Osteocyte (in vitro differentiated cells): ENCODE results near the gene WDR90. TPM values are rescaled to one million over a fixed set of nuclear protein-coding genes. Genes with fewer than 3 reads are reported as not detected.

Experiments
- DNase-seq: peaks from one replicate; pipeline ENCODE4 v3.0.0; 2021; ENCODE audit warnings: mixed read lengths; ENCODE audit not compliant: unreplicated experiment; ENCODE audit errors: extremely low spot score
- H3K27ac Mint-ChIP-seq: one replicate; pipeline ENCODE4 v1.8.0; 2021; ENCODE audit warnings: mild to moderate bottlenecking, mixed read lengths; ENCODE audit not compliant: unreplicated experiment
- H3K27me3 Mint-ChIP-seq: one replicate; pipeline ENCODE4 v1.8.0; 2021; ENCODE audit warnings: mixed read lengths; ENCODE audit not compliant: unreplicated experiment
- H3K36me3 Mint-ChIP-seq: one replicate; pipeline ENCODE4 v1.8.0; 2021; ENCODE audit warnings: mixed read lengths; ENCODE audit not compliant: unreplicated experiment
- H3K4me1 Mint-ChIP-seq: one replicate; pipeline ENCODE4 v1.8.0; 2021; ENCODE audit warnings: mixed read lengths; ENCODE audit not compliant: unreplicated experiment
- H3K4me3 Mint-ChIP-seq: one replicate; pipeline ENCODE4 v1.8.0; 2021; ENCODE audit warnings: mild to moderate bottlenecking, moderate library complexity, mixed read lengths; ENCODE audit not compliant: unreplicated experiment
- H3K9me3 Mint-ChIP-seq: one replicate; pipeline ENCODE4 v1.8.0; 2021; ENCODE audit warnings: mixed read lengths; ENCODE audit not compliant: unreplicated experiment
- total RNA-seq: library from RNA; stranded (reverse); gene quantifications from 2 replicates; pipeline ENCODE4 v1.2.1, GENCODE V29; 2021
- TF ChIP-seq, protein P1 (sequence below): fragments of 200-600 bp; sonication (generic); IDR thresholded peaks from 2 replicates; pipeline ENCODE4 v1.5.0; 2021; ENCODE audit warnings: antibody characterized with exemption, mild to moderate bottlenecking, moderate library complexity

WDR90 gene
- total RNA-seq, 1 donor from 2014 or later = 38.9 TPM

- DNase-seq = no peak
- Mint-ChIP-seq H3K4me1 (peaks cover 41% of the 10 kb centered on the region), H3K36me3 (peaks cover 4% of the 10 kb centered on the region), H3K4me3 (no peak overlapping the region), H3K27me3 (no peaks in the 10 kb centered on the region), H3K9me3 (no peaks in the 10 kb centered on the region), H3K27ac (no peak overlapping the region)
- TF ChIP-seq, protein P1, sequence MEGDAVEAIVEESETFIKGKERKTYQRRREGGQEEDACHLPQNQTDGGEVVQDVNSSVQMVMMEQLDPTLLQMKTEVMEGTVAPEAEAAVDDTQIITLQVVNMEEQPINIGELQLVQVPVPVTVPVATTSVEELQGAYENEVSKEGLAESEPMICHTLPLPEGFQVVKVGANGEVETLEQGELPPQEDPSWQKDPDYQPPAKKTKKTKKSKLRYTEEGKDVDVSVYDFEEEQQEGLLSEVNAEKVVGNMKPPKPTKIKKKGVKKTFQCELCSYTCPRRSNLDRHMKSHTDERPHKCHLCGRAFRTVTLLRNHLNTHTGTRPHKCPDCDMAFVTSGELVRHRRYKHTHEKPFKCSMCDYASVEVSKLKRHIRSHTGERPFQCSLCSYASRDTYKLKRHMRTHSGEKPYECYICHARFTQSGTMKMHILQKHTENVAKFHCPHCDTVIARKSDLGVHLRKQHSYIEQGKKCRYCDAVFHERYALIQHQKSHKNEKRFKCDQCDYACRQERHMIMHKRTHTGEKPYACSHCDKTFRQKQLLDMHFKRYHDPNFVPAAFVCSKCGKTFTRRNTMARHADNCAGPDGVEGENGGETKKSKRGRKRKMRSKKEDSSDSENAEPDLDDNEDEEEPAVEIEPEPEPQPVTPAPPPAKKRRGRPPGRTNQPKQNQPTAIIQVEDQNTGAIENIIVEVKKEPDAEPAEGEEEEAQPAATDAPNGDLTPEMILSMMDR = no peak
Observed at GRCh38 chr16:630249-630814, 18.8 kb upstream of the WDR90 start.

DNA sequence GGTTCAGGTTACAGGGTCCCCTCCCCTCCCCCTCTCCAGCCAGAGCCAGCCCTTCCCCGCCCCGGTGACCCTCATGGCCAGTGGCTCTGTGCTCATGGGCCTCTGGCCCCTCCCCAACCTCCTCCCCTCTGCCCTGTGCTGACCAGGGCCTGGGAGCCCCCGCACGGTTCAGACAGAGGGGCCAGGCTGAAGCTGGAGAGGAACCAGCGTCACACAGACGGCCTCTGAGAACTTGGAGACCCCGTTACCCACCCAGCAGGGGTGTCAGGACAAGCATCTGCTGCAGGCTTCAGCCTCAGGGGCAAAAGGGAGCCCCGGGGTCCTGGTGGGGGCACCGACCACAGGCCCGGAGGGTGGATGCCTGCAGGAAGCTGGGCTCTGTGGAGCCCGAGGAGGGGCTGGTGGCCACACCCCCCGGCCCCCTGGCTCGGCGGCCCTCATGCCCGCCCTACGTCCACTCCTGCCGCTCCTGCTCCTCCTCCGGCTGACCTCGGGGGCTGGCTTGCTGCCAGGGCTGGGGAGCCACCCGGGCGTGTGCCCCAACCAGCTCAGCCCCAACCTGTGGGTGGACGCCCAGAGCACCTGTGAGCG is 18.3 kb upstream of the WDR90 start, which contains the start of gene WFIKKN1:
Gene WFIKKN1 (plus strand): TSS at position 171 of the 591 bp plus-strand sequence. CDS start 269 bp downstream, at position 440.
- H3K27ac Mint-ChIP-seq = no peak within 1 kb of the TSS

GRCh38 chr16:631808-632358 is 17.3 kb upstream of the WDR90 start:
- Mint-ChIP-seq H3K4me1 (peaks cover 37% of the 10 kb centered on the region), H3K27ac (no peak overlapping the region), H3K36me3 (peaks cover 2% of the 10 kb centered on the region), H3K4me3 (no peak overlapping the region), H3K27me3 (no peaks in the 10 kb centered on the region), H3K9me3 (no peaks in the 10 kb centered on the region)
- TF ChIP-seq, protein P1 = no peak
- DNase-seq = no peak

More for the DNA sequence above, 18.3 kb upstream of the WDR90 start, which contains the start of gene WFIKKN1:
- peaks cover 4% of the 10 kb centered on the region for H3K36me3 Mint-ChIP-seq
- TF ChIP-seq, protein P1 = no peak
- H3K27me3 Mint-ChIP-seq = no peaks in the 10 kb centered on the region
- H3K4me3 Mint-ChIP-seq = no peak within 1 kb of the TSS
- peak; percentile 86 for DNase-seq
- peaks cover 41% of the 10 kb centered on the region for H3K4me1 Mint-ChIP-seq
- H3K9me3 Mint-ChIP-seq = no peaks in the 10 kb centered on the region

- peaks cover 2% of the 10 kb centered on the region for H3K36me3 Mint-ChIP-seq
- DNase-seq = no peak
- no peak overlapping the region for H3K27ac Mint-ChIP-seq
- TF ChIP-seq, protein P1 = no peak
- no peak overlapping the region for H3K4me3 Mint-ChIP-seq
- no peaks in the 10 kb centered on the region for H3K9me3 Mint-ChIP-seq
- no peaks in the 10 kb centered on the region for H3K27me3 Mint-ChIP-seq
- H3K4me1 Mint-ChIP-seq = peaks cover 29% of the 10 kb centered on the region
Observed at GRCh38 chr16:632486-633335, 16.5 kb upstream of the WDR90 start.
